Stimulated activated CD4-positive, alpha-beta T cell treated with anti-CD3 and anti-CD28 coated beads, Interleukin-1b, Interleukin-23, amount 100 ng/mL, for 48 hours (primary cell): ENCODE data around the gene KPNA3.
A peak's percentile ranks its signal among the peaks of the same experiment; 100 is the strongest.
"Not testable (repeated sequence)": the region's sequence is repeated elsewhere in the genome, so short reads cannot be mapped to it uniquely, and the experiment has no call there.

Experiments
- DNase-seq: peaks from one replicate; pipeline ENCODE4 v3.0.0-alpha.2; 2020

The KPNA3 gene

GRCh38 chr13:49806126-49806536 lies 13.6 kb upstream of the KPNA3 start:
- no peak for DNase-seq

GRCh38 chr13:49803047-49803446 lies 10.6 kb upstream of the KPNA3 start:
- not testable (repeated sequence) for DNase-seq

- no peak for DNase-seq
These were observed 9.9 kb upstream of the KPNA3 start for GRCh38 chr13:49802426-49802825.

GRCh38 chr13:49791711-49792549 lies 552 bp downstream of the KPNA3 start:
- peak; percentile 45 for DNase-seq

- DNase-seq: no peak
These were observed 1.2 kb downstream of the KPNA3 start for GRCh38 chr13:49791315-49791710.

- no peak for DNase-seq
These were observed 2.5 kb downstream of the KPNA3 start for GRCh38 chr13:49789968-49790367.

GRCh38 chr13:49786401-49787008 lies 6.0 kb downstream of the KPNA3 start:
- no peak for DNase-seq

- DNase-seq: no peak
These were observed 7.5 kb downstream of the KPNA3 start for GRCh38 chr13:49784886-49785570.

GRCh38 chr13:49783865-49784264 lies 8.6 kb downstream of the KPNA3 start:
- no peak for DNase-seq

GRCh38 chr13:49782784-49783183 lies 9.7 kb downstream of the KPNA3 start:
- DNase-seq: no peak

- no peak for DNase-seq
These were observed 10.7 kb downstream of the KPNA3 start for GRCh38 chr13:49781806-49782205.

GRCh38 chr13:49779721-49780120 lies 12.8 kb downstream of the KPNA3 start:
- no peak for DNase-seq

- DNase-seq: no peak
These were observed 14.5 kb downstream of the KPNA3 start for GRCh38 chr13:49777746-49778614.

GRCh38 chr13:49776871-49777270 lies 15.6 kb downstream of the KPNA3 start:
- no peak for DNase-seq

GRCh38 chr13:49774376-49775005 lies 18.0 kb downstream of the KPNA3 start:
- no peak for DNase-seq

GRCh38 chr13:49772828-49773227 lies 19.7 kb downstream of the KPNA3 start:
- DNase-seq: no peak

- not testable (repeated sequence) for DNase-seq
These were observed 30.7 kb downstream of the KPNA3 start for GRCh38 chr13:49761811-49762210.

- DNase-seq: no peak
These were observed 31.9 kb downstream of the KPNA3 start for GRCh38 chr13:49760558-49760957.

GRCh38 chr13:49759503-49759902 lies 33.0 kb downstream of the KPNA3 start:
- DNase-seq: no peak

GRCh38 chr13:49756263-49756662 lies 36.2 kb downstream of the KPNA3 start:
- DNase-seq: no peak

GRCh38 chr13:49754146-49754545 lies 38.3 kb downstream of the KPNA3 start:
- no peak for DNase-seq

GRCh38 chr13:49749848-49750247 lies 42.6 kb downstream of the KPNA3 start:
- DNase-seq: no peak
